GDM1 (cell line): ENCODE results near the gene RXFP2.

Source experiments
- DNase-seq: peaks from one replicate; lab custom pipeline; 2025; lab: John Stamatoyannopoulos, UW

RXFP2 gene

GRCh38 chr13:31767175-31767900 lies 28.0 kb downstream of the RXFP2 start:
- no peak for DNase-seq

DNA sequence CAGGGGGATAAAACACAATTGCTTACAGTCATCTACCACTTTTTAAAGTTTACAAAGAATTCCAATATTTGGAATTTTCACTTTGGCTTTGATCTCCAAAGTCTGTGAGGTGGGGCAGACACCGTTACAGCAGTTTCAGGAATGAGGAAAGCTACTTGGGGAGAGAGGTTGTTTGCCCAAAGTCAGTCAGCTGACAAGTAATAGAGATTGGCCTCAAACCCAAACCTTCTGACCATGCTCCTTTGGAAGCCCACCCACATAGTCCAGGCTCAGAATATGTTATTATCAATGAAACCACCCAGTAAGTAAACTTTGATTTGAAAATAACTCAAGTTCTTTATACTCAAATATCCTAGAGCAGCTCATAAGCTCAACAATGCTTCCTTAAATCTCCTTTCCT lies 29.0 kb downstream of the RXFP2 start:
- no peak for DNase-seq

DNA sequence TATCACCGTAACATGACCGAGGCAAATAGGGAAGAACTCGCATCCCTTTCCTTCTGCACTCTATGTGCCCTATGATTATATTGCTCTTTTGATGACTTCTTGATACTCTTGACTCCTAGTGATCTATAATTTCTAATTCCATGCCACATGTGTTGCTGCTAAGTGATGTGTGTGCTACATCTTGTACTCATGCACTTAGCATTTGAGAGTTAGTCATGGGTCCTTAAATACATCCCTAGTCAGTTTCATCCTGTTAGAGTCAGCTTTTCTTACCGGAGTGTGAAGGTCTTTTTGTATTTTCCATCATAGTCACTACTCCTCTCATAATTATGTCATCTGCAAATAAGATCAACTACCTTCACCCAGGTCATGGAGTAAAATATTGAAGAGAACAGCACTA lies 30.2 kb downstream of the RXFP2 start:
- no peak for DNase-seq

GRCh38 chr13:31772231-31772630 lies 32.9 kb downstream of the RXFP2 start:
- DNase-seq: no peak

- no peak for DNase-seq
Observed at GRCh38 chr13:31773538-31773937, 34.2 kb downstream of the RXFP2 start.

DNA sequence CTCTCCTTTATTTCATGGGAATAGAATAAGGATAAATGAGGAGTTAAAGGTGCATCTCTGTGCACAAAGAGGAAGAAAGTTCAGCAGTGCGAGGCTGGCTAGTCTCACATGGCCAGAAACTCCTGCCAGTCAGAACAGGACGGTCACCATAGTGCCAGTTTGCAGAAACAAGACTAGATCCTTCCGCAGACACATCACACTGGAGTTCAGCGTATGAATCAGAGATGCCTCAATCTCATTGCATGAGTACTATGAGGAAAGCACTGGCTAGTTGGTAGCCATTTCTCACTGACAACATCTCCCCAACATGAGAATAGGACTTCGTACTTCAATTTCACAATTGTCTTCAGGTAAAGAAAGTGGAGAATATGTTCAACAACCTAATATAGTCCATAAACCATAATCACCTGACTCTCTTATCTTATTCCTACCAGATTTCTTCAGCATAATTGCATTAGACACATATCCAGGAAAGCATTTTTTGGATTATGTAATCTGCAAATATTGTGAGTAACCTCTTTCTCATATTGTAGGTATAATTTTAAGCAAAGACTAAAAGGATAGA lies 34.9 kb downstream of the RXFP2 start:
- DNase-seq: no peak

DNA sequence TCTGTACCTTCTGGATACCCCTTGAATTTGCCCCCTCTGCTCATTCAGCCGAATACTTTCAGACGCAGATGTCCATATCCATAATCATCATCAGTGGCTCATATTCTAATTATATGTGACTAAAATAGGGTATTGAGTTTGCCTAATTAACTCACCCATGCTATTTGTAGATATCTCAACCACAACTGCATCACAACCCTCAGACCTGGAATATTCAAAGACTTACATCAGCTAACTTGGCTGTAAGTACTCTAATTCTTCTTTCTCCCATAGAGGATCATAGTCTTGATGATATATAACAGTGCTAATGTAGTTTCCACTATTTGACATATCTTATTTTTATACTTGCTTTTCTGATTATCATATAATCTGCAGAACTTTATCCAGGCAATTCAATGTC lies 35.8 kb downstream of the RXFP2 start:
- DNase-seq: no peak

DNA sequence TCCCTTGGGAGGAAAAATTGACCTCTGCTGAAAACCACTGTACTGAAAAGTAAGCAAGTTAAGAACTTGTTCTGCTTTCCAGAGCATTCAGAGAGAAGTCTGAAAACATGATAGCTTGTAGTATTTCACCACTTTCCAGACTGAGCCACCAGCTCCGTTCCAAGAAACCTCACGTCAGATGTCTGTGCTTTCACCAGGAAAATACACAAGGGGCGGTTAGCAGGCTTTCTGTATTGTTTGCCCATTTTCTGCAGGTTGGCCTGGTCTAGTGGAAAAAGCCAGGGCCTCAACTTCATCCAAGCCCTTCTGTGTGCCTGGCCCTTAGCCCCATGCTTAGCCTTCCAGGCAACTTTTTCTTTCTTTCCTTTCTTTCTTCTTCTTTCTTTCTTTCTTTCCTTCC lies 36.4 kb downstream of the RXFP2 start:
- DNase-seq: no peak

- no peak for DNase-seq
Observed at GRCh38 chr13:31781064-31781463, 41.7 kb downstream of the RXFP2 start.

DNA sequence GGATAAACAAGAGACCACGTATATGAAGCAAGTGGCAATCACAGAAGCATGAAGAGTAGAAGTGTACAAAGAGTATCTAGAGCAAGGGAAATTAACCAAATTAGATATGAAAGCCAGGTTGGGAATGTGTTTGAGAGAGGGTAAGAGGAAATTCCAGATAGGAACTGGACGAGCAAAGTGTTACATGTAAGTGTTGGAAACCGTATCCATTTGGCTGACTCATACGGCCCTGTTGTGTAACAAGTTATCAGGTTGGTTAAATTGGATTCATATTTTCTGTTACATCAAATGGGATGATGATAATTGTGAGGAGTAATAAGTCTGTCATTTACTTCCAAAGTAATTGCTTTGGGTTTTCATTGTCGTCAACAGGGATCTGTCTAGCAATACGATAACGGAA lies 46.7 kb downstream of the RXFP2 start:
- DNase-seq: no peak

GRCh38 chr13:31790992-31791391 lies 51.7 kb downstream of the RXFP2 start:
- DNase-seq: no peak

GRCh38 chr13:31793246-31793645 lies 53.9 kb downstream of the RXFP2 start:
- DNase-seq: no peak

GRCh38 chr13:31794452-31794851 lies 55.1 kb downstream of the RXFP2 start:
- DNase-seq: no peak

GRCh38 chr13:31797154-31797775 lies 57.9 kb downstream of the RXFP2 start:
- DNase-seq: no peak

- DNase-seq: no peak
Observed at GRCh38 chr13:31798189-31798588, 58.9 kb downstream of the RXFP2 start.

DNA sequence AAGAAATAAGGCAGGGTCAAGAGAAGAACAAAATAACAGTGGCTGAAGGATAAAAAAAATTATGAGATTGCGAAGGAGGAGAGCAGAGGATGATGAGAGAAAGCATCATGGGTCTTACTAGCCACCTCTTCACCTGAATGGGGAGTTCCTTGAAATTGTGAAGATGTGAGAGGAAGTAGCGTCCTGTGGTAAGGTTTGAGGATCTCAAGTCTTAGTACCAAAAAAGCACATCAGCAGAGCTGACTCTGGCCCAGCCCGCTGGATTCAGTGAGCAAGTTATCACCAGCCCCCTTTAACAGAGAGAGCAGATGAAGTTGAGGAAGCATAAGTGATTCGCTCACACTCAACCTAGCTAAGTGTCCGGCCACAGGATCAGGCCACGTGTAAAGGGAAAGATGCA lies 61.8 kb downstream of the RXFP2 start:
- no peak for DNase-seq

- peak; percentile 40 for DNase-seq
Observed at GRCh38 chr13:31803311-31803710, 64.0 kb downstream of the RXFP2 start.

- no peak for DNase-seq
Observed at GRCh38 chr13:31805841-31806240, 66.5 kb downstream of the RXFP2 start.

DNA sequence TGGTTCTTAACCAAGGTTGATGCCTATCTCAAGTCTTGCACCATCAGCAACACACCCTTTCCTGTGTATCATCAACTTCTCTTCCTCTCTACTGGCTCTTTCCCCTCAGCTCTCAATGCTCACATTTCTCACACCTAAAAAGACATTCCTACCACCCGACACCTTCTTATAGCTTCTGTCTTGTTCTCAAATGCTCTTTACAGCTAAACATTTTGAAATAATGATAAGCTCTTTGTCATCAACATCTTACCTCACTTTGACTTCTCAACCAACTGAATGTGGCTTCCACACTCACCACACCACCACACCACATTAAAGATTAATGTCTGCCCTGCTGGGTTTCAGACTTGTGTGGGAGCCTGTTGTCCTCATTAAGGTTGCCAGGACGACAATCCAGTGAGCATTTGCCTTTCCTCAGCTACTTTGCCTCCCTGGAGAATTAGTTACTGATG lies 67.8 kb downstream of the RXFP2 start:
- DNase-seq: no peak

DNA sequence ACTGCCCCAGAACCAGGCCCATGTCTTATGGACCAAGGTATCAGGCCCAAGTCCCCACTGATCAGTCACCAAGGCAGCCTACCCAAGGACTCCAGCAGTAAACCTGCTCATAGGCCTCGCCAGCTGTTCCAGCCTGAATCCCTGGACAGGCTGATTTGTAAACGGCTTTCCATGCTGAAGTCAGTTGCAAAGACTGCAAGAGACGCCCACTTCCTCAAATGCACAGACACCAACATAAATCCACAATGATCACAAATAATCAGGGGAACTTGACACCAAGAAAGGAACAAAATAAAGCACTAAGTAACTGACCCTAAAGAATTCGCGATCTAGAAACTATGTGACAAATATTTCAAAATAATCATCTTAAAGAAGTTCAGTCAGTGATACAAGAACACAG lies 75.2 kb downstream of the RXFP2 start:
- DNase-seq: no peak

DNA sequence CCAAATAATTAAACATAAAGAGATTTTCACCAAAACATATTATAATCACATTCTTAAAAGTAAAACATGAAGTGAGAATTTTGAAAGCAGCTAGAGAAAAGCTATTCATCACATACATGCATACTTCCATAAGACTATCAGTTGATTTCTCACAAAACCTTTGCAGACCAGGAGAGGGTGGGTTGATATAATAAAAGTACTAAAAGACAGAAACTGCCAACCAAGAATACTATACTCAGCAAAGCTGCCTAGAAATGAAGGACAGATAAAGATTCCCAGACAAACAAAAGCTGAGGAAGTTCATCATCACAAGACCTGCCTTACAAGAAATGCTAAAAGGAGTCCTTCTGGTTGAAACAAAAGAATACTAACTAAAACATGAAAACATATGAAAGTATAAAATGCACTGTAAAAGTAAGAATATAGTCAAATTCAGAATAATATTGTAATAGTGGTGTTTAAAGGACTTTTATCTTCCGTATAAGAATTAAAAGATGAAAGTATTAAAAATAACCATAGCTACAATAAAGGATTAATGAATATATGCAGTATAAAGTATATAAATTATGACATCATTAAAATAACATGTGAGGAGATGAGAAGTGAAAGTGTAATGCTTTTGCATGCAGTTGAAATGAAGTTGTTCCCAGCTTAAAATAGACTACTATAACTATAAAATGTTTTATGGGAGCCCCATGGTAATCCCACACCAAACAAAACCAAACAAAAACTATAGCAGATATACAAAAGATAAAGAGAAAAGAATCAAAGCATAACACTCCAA lies 76.2 kb downstream of the RXFP2 start:
- no peak for DNase-seq

GRCh38 chr13:31818236-31818635 lies 78.9 kb downstream of the RXFP2 start:
- no peak for DNase-seq
